ENCODE results near the gene LRRC75B. TPM values are rescaled to one million over a fixed set of nuclear protein-coding genes. Genes with fewer than 3 reads are reported as not detected.

Gene LRRC75B
- total and polyA plus RNA-seq, 2 of the 8 experiments (the other 6 are each of a cell fraction or from before 2014, with no cell fraction given): 12.2 to 26.6 TPM

DNA sequence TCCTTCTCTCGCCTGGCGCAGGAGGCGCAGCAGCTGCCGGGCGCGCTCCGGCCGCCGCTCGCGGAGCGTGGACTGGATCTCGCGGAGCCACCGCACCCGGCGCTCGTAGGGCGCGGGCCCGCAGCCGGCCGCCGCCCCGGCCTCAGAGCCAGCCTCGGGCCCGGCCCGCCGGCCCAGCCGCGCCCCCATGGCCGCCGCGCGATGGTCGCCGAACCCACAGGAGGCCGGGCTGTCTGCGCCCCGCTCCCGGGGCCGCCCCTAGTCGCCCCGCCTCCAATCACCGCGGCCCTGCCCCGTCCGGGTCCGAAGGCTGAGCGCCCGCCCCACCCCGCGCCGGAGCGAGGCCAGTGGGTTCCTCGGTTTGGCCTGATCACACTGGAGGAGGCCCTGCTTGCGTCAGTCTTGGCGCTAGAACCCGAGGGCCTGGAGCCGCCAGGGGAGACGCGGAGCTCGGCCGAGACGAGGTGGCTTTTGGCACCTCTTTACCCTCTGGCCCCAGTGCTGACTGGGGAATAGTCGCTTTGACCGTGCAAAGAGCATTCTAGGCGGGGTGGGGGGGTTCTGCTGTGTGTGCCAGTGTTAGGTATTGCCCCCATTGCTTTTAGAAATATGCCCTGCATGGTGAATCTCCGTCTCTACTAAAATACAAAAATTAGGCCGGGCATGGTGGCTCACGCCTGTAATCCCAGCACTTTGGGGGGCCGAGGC, at the start of gene LRRC75B (continued):
- TF ChIP-seq, protein P1, sequence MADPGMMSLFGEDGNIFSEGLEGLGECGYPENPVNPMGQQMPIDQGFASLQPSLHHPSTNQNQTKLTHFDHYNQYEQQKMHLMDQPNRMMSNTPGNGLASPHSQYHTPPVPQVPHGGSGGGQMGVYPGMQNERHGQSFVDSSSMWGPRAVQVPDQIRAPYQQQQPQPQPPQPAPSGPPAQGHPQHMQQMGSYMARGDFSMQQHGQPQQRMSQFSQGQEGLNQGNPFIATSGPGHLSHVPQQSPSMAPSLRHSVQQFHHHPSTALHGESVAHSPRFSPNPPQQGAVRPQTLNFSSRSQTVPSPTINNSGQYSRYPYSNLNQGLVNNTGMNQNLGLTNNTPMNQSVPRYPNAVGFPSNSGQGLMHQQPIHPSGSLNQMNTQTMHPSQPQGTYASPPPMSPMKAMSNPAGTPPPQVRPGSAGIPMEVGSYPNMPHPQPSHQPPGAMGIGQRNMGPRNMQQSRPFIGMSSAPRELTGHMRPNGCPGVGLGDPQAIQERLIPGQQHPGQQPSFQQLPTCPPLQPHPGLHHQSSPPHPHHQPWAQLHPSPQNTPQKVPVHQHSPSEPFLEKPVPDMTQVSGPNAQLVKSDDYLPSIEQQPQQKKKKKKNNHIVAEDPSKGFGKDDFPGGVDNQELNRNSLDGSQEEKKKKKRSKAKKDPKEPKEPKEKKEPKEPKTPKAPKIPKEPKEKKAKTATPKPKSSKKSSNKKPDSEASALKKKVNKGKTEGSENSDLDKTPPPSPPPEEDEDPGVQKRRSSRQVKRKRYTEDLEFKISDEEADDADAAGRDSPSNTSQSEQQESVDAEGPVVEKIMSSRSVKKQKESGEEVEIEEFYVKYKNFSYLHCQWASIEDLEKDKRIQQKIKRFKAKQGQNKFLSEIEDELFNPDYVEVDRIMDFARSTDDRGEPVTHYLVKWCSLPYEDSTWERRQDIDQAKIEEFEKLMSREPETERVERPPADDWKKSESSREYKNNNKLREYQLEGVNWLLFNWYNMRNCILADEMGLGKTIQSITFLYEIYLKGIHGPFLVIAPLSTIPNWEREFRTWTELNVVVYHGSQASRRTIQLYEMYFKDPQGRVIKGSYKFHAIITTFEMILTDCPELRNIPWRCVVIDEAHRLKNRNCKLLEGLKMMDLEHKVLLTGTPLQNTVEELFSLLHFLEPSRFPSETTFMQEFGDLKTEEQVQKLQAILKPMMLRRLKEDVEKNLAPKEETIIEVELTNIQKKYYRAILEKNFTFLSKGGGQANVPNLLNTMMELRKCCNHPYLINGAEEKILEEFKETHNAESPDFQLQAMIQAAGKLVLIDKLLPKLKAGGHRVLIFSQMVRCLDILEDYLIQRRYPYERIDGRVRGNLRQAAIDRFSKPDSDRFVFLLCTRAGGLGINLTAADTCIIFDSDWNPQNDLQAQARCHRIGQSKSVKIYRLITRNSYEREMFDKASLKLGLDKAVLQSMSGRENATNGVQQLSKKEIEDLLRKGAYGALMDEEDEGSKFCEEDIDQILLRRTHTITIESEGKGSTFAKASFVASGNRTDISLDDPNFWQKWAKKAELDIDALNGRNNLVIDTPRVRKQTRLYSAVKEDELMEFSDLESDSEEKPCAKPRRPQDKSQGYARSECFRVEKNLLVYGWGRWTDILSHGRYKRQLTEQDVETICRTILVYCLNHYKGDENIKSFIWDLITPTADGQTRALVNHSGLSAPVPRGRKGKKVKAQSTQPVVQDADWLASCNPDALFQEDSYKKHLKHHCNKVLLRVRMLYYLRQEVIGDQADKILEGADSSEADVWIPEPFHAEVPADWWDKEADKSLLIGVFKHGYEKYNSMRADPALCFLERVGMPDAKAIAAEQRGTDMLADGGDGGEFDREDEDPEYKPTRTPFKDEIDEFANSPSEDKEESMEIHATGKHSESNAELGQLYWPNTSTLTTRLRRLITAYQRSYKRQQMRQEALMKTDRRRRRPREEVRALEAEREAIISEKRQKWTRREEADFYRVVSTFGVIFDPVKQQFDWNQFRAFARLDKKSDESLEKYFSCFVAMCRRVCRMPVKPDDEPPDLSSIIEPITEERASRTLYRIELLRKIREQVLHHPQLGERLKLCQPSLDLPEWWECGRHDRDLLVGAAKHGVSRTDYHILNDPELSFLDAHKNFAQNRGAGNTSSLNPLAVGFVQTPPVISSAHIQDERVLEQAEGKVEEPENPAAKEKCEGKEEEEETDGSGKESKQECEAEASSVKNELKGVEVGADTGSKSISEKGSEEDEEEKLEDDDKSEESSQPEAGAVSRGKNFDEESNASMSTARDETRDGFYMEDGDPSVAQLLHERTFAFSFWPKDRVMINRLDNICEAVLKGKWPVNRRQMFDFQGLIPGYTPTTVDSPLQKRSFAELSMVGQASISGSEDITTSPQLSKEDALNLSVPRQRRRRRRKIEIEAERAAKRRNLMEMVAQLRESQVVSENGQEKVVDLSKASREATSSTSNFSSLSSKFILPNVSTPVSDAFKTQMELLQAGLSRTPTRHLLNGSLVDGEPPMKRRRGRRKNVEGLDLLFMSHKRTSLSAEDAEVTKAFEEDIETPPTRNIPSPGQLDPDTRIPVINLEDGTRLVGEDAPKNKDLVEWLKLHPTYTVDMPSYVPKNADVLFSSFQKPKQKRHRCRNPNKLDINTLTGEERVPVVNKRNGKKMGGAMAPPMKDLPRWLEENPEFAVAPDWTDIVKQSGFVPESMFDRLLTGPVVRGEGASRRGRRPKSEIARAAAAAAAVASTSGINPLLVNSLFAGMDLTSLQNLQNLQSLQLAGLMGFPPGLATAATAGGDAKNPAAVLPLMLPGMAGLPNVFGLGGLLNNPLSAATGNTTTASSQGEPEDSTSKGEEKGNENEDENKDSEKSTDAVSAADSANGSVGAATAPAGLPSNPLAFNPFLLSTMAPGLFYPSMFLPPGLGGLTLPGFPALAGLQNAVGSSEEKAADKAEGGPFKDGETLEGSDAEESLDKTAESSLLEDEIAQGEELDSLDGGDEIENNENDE (IDR thresholded peaks at IDR 0.05; ENCODE audit: insufficient replicate concordance, low read length): no peak
- TF ChIP-seq SRF (IDR thresholded peaks at IDR 0.05; ENCODE audit: low read depth, low read length) (no peak), CREB1 (IDR thresholded peaks at IDR 0.05) (peak; percentile 41; the same call in 1 of the 2 replicates), KDM4A (IDR thresholded peaks at IDR 0.05; ENCODE audit: low read depth, low read length, severe bottlenecking) (peak; percentile 68), RAD21 (IDR thresholded peaks at IDR 0.05 in 1 of 2, conservative IDR thresholded peaks at IDR 0.05 in 1 of 2; ENCODE audit: low read depth in 2 of 2, low read length in 2 of 2) (no peak), CTBP2 (IDR thresholded peaks at IDR 0.05; ENCODE audit: borderline replicate concordance, insufficient read depth, insufficient read length, low read length) (no peak), EGR1 (IDR thresholded peaks at IDR 0.05; ENCODE audit: borderline replicate concordance, low read depth, low read length) (no peak), CEBPB (IDR thresholded peaks at IDR 0.05; ENCODE audit: low read depth, low read length) (no peak), HDAC6 (IDR thresholded peaks at IDR 0.05; ENCODE audit: low read depth, low read length) (no peak), RNF2 (IDR thresholded peaks at IDR 0.05; ENCODE audit: borderline replicate concordance, low read depth, low read length, missing control alignments, poor library complexity, severe bottlenecking) (no peak)
